GM19025 (cell line): ENCODE results near the gene ZAP70.
"Not testable (repeated sequence)": the region's sequence is repeated elsewhere in the genome, so short reads cannot be mapped to it uniquely, and the experiment has no call there.

Source experiments
- ATAC-seq: cut with Tn5 transposase; IDR thresholded peaks from one replicate; pipeline ENCODE4 v1.9.1; 2021; ENCODE audit warnings: mild to moderate bottlenecking, low read depth, moderate library complexity; ENCODE audit not compliant: unreplicated experiment

The ZAP70 gene

DNA sequence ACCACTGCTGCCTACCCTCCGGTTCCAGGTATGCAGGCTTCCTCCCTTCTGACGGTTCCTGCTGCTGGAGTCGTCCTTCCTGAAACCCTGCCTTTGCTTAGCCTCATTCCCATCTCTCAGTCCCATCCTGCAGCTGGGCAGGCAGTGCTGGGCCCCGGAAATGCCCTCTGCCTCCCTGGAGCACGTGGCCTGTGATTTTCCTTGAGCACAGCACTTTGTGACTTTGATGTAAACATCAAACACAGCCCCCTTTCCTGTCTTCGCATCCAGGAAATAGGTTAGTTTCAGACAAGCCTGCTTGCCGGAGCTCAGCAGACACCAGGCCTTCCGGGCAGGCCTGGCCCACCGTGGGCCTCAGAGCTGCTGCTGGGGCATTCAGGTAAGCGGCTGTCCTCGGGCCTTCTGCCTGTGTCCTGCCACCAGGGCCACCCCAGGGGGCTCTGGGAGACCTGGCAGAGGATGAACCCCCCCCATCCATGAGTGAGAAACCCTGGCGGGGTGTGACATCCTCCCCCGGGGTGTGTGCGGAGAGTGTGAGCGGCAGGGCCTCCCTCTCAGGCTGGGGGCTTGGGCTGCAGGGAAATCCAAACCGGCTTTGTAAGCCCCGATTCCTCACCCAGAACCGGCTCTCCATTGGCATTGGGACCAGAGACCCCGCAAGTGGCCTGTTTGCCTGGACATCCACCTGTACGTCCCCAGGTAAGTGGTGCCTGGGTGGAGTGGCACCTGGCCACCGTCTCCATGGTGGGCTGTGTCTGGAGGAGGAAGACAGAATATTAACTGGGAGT is at the start of gene ZAP70:
Gene ZAP70, plus strand, starts transcription at position 281 of the 788 bp plus-strand sequence. CDS start 10,461 bp downstream, outside the sequence.
- no peak for ATAC-seq

DNA sequence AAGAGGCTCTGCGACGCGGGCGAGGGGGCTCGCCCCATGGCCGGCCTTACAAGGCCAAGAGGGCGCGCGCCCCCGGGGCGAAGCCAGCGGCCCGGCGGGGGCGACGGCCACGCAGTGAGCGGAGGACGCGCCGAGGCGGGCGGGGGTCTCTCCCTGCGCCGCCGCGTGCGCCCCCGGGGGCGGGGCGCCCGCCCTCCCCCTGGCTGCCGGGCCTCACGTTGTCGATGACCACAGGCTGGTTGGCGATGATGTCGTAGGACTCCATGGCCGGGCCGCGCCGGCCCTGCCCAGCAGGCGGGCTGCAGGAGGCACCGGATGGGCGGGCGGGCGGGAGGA is 49.8 kb upstream of the ZAP70 start:
- no peak for ATAC-seq

DNA sequence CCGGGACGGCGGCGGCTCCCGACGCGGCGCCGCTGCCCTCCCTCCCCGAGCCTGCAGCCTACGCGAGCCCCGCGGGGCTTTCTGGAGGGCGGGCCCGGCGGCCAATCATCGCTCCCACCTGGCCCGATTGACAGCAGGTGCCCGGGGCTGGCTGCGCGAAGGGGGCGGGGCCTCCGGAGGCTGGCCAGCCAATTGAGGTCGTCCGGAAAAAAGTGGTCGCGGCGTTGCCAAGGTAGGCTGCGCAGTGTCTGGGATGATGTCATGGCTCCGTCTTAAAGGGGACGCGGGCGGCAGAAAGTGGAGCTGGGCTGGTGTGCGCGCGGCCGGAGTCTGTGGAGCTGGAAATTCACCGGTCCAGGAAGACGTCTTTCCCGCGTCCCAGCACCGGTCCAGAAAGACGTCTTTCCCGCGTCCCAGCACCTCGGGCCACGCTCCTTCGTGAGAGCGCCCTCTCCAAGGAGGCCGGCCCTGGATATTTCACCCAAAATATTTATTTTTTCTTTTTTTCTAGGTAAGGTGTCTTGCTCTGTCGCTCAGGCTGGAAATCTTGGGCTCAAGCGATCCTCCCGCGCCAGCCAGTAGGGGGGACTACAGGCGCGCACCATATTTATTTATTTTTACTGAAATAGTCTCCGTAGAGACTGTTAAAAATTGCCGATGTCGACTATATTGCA is 49.3 kb upstream of the ZAP70 start, which contains the start of gene ACTR1B:
Gene ACTR1B, minus strand, starts transcription at position 83 of the 674 bp plus-strand sequence. CDS start 154 bp downstream, outside the sequence.
- ATAC-seq = peak; percentile 81

DNA sequence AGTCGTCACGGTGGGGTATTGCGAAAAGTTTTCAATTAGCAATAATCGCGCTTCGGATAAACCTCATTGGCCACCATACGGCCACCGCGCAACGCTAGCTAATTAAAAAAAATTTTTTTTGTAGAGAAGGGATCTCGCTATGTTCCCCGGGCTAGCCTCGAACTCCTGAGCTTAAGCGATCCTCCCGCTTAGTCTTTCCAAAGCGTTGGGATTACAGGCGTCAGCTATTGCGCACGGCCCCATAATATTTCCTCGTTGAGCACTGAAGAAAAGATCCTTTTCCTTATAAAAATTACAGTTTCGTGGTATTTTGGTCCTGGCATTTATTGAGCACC is 48.8 kb upstream of the ZAP70 start:
- ATAC-seq = no peak

DNA sequence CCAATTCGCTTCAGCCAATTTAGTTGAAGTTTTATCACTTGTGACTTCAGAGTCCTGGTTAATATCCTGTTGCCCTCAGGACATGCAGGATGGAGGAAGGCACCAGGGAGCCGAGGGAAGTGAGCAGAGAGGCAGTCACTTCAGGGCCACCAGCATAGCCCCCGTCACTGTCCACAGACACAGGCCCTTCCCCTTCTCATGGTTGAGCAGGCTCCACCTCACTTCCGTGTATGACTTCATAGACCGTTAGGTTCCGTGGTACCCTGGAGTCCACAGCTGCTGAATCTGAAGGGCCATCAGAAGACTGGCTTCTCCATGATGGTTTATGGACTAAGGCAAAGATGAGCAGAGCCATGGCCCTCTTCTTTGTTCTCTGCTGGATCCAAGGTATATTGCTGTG is 43.9 kb upstream of the ZAP70 start, which contains the start of gene C2orf92:
Gene C2orf92, plus strand, starts transcription at position 266 of the 400 bp plus-strand sequence. Its CDS starts 76 bp downstream, at position 342.
- no peak for ATAC-seq

DNA sequence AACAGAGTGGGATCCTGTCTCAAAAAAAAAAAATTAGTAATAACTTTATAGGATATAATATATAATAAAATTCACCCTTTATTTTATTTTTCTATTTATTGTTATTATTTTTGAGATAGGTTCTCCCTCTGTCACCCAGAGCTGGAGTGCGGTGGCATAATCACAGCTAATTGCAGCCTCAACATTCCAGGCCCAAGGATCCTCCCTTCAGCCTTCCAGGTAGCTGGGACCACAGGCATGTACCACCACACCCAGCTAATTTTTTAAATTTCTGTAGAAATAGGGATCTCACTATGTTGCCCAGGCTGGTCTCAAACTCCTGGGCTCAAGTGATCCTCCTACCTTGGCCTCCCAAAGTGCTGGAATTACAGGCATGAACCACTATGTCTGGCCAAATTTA is 42.9 kb upstream of the ZAP70 start:
- ATAC-seq = no peak

DNA sequence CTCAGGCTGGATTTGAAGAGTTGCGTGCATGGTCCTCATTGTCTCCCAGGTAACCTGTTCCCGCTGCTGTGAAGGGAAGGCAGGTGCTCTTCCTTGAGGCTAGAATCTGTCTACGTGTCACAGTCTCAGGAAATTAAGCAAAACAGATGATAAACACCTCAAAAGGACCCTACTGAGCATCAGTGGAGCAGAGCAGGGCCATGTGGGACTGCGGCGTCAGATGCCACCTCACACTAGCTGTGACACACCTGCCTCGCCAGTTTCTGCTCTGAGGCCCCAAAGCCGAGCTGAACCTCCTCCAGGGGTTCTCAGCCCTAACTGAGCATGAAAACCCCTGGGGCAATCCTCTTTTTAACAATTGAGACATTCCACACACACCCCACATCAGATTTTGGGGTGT is 41.9 kb upstream of the ZAP70 start:
- ATAC-seq = no peak

DNA sequence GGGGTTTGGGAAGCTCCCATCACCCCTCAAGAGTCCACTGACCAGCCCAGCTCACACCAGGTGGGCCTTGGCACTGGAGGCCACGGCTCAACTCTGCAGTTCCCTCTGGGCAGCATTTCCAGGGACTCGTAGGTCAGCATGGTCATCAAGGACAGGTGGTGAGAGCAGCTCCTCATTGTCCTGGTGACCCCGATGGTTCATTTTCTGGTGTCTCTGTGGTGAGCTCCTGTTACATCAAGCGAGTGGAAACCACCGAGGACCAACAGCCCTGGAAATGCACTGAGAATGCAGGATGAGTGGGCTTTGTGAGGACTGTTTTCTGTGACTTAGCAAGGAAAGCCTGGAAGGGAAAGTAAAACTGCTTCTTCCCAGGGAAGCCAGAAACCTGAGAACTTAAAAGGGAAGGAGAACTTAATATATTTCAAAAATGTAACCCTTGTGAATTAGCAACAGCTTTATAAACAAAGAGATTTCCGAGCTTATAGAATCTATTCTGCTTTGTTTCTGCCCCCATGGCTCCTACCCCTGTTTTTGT is 40.7 kb upstream of the ZAP70 start:
- ATAC-seq = not testable (repeated sequence)

DNA sequence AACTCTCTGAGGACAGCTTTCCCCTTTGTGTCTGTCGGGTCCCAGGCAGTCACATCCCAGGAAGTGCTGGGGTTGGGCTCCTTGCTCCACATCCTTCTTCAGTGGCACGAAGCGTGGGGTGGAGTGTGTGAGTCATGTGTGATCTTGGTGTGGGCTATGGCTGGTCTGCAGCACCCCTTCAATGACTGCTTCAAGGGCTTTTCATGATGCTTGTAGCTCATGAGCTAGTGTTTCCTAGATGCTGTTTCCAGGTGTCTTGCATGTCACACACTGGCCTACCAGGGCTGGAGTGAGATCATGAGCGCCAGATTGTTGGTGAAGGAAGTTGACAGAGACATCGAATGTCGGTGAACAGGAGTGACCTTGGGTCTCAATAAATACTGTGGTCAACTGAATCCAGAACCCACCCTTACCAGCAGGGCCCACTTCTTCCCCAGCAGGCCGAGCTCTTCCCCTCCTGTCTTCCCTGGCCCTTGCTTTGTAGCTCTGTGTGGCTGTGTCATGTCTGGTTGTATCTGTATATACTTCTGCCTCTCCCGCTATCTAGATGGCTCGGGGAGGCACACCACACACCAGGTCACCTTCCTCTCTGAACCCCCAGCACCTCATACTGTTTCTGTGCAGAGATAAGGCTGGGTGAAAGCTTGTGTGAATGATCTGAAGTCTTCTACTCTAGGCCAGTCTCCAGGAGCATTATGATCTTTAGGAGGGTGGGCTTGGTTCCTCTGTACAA is 40.0 kb upstream of the ZAP70 start:
- no peak for ATAC-seq

DNA sequence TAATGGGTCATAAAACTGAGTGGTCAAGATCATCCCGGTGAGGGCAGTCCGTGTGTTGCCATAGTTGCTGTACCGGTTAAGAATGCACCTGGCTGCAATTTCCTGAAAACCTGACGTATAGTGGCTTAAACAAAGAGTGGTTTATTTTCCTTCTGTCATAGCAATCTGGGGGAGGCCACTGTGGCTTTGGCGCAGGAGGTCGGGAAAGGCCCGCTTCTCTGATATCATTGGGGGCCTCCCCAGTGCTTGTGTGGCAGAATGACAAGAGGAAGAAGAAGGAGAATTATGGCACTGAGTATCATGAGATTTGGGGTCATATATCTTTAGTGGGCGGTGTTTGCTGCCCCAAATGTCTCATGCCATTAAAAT is 39.5 kb upstream of the ZAP70 start:
- ATAC-seq = no peak

DNA sequence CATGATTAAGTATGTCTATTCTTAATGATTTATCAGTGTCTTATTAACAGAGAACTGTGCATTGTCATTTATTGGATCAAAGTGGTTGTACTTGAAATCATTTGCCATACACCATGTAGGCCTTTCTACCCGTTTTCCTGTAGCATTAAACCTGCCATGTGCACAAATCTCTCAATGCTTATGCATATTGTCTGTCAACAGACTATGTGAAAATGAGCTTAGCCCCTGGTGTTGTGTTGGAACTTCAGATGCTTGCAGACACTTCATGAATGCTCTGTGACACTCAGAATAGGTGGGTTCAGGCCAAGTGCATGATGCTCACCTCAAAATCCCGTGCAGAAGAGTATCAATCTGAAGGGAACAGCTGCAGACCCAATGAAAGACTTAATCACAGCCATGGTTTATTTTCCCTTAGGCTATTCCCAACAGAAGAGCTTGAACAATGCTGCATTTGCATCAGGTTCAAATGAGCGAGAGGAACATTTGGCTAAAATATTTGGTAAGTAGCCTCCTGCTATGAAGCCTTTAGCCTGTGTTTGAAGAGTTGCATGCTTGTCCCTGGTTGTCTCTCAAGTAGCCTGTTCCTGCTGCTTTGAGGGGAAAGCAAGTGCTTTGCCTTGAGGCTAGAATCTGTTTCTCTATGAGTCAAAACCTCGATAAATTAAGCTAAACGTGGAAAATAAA is 37.8 kb upstream of the ZAP70 start:
- no peak for ATAC-seq

DNA sequence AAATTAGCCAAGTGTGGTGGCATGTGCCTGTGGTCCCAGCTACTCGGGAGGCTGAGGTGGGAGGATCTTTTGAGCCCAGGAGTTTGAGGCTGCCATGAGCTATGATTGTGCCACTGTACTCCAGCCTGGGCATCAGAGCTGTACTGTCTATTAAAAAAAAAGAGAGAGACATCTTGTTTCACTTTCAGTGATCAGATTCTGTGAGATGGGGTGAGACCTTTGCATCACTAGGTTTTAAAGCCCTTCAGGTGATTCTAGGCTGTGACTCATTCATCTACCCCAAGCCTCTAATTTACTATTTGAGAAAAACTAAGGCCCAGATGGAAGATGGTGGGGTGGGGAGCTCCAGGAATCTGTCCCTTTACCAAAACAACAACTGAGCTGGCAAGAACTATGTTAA is 36.8 kb upstream of the ZAP70 start:
- no peak for ATAC-seq

DNA sequence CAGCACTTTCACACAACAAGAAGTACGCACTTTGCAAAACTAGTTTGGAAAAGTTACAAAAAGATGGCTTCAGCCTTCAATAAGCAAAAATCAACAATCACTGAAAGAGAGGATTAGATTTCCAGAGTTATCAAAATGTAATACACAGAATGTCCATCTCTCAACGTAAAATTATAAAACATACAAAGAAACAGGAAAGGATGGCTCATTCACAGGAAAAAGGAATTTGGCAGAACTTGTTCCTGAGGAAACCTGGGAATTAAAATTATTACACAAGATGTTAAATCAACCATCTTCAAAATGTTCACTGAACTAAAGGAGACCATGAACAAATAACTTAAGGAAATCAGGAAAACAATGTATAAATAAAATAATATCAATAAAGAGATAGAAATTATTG is 35.9 kb upstream of the ZAP70 start:
- no peak for ATAC-seq

DNA sequence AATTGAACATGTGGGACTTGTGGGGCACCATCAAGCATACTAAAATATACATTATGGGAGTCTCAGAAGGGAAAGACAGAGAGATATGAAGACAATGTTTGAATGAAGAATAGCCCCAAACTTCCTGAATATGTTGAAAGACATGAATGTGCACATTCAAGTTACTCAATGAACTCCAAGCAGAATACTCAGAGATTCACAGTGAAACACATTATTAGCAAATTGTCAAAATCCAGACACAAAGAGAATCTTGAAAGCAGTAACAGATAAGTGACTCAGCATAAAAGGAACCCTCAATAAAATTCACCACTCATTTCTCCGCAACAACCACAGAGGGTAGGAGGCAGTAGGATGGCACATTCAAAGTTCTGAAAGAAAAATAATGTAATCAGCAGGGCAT is 35.1 kb upstream of the ZAP70 start:
- no peak for ATAC-seq

DNA sequence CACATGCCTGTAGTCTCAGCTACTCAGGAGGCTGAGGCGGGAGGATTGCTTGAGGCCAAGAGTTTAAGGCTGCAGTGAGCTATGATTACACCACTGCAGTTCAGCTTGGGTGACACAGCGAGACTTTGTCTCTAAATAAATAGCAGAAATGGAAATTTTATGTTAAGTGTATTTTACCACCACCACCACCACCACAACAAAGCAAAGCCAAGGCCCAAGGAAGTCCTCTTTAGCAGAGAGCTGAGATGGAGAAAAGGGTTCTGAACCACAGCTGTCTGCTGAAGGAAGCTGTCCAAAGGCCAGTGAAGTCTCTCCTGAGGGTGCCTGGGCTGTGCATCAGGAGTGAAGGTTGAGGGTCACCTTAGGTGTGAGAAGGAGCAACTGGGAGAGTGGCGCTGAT is 26.1 kb upstream of the ZAP70 start:
- ATAC-seq = not testable (repeated sequence)

DNA sequence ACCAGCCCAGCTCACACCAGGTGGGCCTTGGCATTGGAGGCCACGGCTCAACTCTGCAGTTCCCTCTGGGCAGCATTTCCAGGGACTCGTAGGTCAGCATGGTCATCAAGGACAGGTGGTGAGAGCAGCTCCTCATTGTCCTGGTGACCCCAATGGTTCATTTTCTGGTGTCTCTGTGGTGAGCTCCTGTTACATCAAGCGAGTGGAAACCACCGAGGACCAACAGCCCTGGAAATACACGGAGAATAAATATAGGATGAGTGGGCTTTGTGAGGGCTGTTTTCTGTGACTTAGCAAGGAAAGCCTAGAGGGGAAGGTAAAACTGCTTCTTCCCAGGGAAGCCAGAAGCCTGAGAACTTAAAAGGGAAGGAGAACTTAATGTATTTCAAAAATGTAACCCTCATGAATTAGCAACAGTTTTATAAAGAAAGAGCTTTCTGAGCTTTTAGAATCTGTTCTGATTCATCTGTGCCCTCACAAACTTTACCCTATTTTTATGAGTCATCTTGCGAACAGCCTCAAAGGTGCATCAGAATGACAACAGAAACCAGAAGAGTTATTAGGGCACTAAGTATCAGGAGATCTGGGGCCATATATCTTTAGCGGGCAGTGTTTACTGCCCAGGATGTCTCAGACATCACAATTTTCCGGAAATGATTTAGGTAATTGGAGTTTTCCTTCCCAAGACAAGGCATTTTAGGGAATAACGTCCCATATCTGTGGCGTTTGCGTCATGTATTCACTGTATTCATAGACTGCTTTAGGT is 25.1 kb upstream of the ZAP70 start:
- ATAC-seq = no peak

DNA sequence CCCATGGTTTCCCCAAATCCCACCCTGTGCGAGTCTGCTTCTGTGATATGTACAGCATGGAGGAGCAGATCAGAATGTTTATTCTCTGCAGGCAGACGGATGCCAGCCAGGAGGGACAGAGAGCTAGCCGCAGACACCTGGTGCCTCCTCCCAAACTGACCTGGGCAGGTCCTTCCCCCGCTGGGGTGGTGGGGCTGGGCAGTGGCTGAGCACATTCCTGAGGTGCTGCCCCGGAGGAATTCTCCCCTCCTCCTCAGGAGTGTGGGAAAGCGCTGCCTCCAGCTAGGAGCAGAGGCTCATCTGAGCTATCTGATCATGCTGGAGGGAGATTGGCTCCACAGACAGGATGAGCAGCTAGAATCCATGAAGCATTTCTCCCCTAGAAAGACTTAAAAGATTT is 22.2 kb upstream of the ZAP70 start:
- ATAC-seq = no peak

DNA sequence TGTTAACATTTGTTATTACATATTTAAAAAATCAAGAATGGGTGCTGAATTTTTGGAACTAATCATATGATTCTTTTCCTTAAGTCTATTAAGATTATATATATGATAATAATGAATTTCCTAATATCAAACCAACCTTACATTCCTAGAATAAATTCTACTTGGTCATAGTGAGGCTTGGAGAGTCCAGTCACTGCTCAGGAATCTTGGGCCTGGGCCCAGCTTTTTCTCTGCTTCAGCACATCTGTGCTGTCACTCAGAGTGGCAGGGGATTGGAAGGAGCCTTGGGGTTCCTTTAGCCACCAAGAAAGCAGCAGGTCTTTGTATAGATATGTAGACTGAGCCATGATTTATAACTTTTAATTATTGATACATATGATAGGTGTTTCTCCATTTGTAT is 19.9 kb upstream of the ZAP70 start:
- ATAC-seq = no peak

DNA sequence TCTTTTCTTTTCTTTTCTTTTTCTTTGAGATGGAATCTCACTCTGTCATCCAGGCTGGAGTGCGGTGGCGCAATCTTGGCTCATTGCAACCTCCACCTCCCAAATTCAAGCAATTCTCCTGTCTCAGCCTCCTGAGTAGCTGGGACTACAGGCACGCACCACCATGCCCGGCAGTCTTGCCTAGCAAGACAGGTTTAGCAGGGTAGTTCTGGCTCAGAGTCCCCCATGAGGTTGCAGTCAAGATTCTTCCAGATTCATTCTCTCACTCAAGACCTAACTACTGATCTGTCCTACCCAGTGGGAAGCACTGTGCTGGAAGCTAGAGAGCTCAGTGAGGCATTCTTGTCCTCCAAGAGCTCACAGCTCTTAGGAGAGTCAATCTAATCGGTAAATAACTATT is 17.6 kb upstream of the ZAP70 start:
- no peak for ATAC-seq
